Medulla oblongata (tissue), 1 donor: ENCODE results near the gene OR1J2.
A peak's percentile ranks its signal among the peaks of the same experiment; 100 is the strongest.
"Not testable (repeated sequence)": the region's sequence is repeated elsewhere in the genome, so short reads cannot be mapped to it uniquely, and the experiment has no call there.

Experiments used
- DNase-seq: peaks from one replicate; pipeline ENCODE4 v3.0.0-alpha.2; 2015; ENCODE audit errors: extremely low spot score

Gene OR1J2, protein sequence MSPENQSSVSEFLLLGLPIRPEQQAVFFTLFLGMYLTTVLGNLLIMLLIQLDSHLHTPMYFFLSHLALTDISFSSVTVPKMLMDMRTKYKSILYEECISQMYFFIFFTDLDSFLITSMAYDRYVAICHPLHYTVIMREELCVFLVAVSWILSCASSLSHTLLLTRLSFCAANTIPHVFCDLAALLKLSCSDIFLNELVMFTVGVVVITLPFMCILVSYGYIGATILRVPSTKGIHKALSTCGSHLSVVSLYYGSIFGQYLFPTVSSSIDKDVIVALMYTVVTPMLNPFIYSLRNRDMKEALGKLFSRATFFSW

DNA sequence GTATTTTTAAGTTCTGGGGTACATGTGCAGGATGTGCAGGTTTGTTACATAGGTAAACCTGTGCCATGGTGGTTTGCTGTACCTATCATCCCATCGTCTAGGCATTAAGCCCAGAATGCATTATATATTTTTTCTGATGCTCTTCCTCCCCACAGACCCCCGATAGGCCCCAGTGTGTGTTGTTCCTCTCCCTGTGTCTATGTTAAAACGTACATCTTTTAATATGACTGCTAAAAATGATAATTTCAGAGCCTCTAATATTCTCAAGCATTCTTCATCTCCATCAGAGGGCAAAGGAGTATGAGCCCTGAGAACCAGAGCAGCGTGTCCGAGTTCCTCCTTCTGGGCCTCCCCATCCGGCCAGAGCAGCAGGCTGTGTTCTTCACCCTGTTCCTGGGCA is at the start of gene OR1J2:
Gene OR1J2 (plus strand): TSS at position 301 of the 400 bp plus-strand sequence. CDS start 0 bp downstream, at position 301.
- no peak for DNase-seq

DNA sequence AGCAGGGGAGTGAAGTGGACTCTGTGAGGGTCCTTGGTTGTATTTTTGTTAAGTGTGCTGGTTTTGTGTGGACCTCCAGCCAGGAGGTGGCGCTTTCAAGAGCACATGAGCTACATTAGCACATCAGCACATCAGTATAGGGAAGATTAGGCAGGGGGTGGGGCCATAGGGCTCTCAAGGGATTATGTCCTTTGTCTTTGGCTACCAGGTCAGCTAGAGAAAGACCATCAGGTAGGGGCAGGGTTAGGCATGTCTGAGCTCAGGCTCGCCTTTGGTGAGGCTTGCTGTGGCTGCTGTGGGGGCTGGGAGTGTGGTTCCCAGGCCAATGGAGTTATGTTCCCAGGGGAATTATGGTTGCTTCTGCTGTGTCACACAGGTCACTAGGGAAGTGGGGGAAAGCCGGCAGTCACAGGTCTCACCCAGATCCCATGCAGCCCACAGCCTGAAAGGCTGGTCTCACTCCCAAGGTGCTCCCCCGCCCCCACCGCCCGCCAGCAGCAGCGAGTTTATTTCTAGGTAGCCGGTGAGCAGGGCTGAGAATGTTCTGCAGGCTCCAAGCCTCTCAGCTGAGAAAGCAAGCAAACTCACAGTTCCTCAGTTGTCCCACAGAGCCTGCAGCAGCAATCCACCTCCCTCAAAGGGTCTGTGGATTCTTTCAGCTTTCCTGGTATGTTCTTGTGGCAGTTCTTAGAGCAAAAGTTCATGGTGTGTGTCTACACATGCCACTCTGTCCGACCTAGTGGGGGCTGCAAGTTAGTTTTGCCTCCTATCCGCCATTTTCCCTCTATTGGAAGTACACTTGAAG is 46.6 kb upstream of the OR1J2 start:
- DNase-seq: no peak

DNA sequence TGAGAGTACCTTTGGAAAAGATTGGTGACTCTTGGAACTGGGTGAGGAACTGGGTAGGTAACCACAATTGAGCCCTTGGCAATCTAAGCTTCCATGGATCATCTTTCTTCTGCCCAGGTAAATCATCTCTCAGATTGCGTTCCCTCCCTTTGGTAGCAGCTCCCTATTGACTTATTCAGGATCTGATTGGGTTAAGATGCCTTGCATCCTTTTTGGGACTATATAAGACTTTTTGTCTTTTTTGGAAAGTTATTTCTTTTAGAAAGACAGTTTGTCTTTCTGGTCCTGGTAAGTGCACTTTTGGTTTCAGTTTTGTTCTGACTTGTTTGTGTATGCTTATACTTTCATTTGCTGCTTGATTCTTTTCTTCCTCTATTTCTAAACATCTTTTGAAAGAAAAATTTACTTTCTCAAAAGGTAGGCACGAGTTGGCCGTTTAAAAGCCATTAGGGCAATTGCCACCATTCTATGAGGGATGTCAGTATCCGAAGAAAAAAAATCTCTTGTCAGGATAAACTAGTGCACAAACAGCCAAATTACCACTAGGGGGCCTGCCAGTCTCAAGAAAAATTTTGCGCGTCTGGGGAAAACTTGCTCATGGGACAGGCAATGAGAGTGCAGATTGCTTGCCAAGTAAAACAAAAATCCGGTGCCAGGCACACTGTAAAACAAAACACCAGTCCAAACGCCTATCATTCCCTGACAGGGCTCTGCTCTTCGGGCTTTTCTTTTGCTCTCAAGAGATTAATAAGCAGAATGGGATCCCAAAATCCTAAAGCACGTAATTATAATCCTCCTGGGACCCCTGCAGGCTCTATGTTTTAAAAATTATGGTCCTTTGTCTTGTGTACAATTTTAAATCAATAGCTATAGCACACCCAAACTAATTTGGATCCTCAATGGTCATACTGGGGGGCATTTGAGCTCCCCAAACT is 45.7 kb upstream of the OR1J2 start:
- DNase-seq: peak; percentile 95

DNA sequence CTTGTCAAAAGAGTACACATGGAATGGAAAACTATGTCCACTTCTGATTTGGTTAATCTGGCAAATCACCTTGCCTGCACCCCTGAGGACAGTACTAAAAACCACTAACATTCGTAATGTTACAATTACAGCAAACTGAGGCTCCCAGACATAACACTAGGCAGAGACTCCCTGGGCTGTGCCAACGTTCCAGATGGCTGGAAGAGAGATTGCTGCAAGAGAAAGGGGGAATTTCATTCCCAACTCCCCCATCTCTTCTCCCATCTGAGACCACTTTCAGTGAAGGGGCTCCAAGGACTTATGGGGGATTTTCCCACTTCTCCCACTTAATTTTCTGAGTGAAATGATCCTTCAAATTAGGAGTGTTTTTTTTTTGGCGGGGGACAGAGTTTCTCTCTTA is 44.1 kb upstream of the OR1J2 start:
- no peak for DNase-seq

DNA sequence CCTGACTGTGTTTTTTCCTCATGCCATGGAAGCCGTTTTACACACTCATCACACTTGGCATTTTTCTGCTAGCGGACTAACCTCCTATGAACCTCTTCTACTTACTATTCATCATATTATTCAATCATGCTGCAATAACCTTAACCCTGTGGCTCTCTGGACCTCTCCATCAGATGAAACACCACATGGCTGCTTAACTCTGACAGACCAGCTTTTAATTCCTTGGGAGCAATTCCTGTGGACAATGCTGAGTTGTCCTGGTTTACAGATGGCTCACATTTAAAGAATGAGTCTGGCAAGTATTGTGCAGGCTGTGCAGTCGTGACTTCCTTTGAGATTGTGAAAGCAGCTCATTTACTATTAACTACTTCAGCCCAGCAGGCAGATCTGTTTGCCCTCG is 41.9 kb upstream of the OR1J2 start:
- no peak for DNase-seq

DNA sequence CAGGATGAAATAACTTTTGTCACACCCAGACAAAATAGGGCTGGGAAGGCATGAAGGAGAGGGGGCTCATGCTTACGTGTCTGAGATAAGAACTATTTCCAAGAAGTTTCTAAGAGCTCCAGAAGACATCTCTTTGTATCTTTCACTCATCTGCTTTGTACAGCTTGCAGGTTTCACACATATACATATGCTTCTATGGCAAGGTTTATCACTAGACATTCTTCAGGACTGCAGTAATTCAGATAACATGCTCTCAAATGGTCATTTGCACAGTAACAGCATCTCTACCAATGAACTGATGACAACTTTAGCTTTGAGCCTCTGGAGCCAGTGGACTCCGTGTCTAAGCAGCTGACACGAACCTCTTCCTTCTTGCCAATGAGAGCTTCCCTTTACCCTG is 36.0 kb upstream of the OR1J2 start:
- DNase-seq: no peak

DNA sequence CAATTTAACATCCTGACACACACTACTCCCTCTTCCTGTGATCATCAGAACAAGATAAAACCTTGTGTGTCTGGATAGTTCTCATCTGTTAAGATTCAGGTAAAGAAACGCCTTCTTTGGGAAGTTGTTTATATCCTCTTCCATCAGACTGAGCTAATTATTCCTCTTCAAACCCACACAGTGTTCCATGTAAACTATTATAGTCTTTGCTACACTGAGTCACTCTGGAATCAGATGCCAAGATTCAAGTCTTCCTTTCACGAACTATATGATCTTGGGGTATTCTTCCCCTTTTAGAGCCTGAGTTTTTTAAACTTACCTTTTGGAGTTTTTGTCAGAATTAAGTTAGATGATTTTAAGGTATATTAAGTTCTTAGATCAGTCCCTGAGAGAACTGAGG is 34.9 kb upstream of the OR1J2 start:
- DNase-seq: no peak

DNA sequence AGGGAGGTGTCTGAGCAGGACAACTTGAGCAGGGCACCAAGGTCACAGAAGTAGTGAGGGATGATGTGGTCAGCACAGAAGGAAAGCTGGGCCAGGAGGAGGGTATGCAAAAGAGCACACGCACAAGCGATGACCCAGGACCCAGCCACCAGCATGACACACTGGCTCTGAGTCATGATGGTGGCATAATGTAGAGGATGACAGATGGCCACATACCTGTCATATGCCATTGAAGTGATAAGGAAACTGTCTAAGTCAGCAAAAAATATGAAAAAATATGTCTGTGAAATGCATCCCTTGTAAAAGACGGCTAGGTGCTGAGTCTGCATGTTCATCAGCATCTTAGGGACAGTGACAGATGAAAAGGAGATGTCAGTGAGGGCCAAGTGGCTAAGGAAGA is 33.3 kb upstream of the OR1J2 start:
- no peak for DNase-seq

DNA sequence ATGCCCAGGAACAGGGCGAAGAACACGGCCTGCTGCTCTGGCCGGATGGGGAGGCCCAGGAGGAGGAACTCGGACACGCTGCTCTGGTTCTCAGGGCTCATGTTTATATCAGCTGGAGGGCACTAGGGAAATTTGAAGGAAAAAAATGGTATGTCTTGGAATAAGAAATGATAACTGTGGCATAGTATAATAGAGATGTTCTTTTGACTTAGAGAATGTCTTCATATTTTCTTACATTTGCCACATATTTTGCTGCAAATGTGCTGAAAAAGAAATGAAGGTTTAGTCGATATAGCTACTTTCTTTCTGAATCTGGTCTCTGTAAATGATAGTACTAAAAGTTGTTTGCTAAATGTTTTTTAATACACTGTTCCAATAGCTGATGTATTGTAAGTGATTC is 32.8 kb upstream of the OR1J2 start, which contains the start of gene OR1J1:
Gene OR1J1 (minus strand): TSS at position 101 of the 400 bp plus-strand sequence. CDS start 0 bp downstream, at position 101.
- no peak for DNase-seq

DNA sequence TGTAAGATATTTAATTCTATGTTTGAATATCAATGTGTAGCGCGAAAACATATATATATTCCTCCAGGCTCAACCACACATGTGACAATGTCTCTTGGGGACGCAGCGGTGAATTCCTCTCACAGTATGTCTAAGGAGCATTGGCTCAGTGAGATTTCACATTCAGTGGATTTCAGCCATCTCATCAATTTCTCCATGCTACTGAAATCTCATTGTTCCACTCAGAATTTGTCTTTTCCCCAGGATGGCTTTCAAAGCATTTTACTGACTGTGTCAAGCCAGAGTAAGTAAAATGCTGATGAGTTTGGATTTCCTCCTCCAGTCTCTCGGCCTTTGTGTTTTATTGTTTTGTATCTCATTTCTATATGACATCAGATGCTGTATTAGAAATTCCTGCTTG is 31.5 kb upstream of the OR1J2 start:
- DNase-seq: no peak

DNA sequence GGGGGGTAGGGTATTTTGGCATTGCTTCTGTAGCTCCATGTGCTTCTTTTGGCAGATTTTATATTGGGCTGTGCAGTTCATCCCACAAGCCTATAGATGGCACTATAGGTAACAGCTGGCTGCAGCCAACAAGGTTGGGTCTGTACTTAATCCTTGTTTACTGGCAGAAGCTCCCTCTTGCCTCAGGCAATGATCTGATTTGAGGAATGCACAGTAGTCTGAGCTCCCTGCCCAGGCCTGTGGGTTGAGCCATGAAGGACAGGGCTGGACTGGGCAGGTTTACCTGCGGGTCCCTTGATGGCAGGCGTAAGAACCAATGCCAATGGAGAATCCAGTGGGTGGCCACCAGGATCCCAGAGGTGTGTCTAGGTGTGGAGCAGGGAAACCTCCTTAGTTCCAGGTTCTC is 11.7 kb upstream of the OR1J2 start:
- DNase-seq: peak; percentile 9

DNA sequence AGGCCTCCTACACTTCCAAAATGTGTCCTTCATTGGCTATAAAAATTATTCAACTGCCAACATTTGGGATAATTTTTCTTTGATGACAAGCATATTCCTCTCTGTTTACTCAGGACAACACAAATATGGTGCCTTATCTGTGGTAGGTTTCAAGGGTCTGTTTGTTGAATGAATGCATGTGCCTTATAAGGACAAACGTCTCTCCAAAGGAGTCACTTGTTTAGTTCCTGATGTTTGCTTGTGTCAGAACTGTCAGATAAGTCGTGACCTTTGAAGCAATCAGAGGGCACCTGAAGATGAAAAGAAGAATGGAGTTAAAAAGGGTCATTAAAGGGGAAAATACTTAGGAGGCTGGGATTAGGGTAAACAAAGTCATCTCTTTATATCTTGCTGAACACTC is 3.6 kb upstream of the OR1J2 start:
- no peak for DNase-seq

DNA sequence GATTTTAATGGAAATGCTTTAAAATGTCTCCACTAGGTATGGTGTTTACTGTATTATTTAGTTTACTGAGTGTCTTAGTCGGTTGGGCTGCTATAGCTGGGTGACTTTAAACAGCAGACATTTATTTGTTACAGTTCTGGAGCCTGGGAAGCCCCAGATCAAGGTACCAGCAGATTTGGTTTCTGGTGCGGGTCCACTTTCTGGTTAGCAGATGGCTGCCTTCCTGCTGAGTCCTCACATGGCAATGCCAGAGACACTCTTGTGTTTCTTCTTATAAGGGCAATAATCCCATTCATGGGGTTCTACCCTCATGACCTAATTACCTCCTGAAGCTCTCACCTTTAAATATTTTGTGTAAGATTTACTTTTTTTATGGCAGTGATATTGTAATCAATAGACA is 7.6 kb downstream of the OR1J2 start:
- DNase-seq: no peak

DNA sequence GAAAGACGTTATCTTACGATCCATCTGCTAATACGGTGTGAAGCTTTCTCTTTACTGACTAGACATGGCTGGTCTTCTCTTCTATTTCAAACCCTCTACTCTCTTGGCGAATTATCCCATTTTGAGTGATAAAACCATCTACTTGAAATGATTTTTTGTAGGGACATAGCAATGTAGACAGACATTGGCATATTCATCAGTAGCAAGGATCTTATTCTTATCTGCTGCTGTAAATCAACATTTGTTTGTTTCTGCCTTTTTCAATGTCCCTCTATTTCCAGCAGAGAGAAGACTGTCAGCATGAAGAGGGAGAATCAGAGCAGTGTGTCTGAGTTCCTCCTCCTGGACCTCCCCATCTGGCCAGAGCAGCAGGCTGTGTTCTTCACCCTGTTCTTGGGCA is 8.2 kb downstream of the OR1J2 start, which contains the start of gene OR1J4:
Gene OR1J4 (plus strand): TSS at position 301 of the 400 bp plus-strand sequence. CDS start 0 bp downstream, at position 301.
- no peak for DNase-seq

DNA sequence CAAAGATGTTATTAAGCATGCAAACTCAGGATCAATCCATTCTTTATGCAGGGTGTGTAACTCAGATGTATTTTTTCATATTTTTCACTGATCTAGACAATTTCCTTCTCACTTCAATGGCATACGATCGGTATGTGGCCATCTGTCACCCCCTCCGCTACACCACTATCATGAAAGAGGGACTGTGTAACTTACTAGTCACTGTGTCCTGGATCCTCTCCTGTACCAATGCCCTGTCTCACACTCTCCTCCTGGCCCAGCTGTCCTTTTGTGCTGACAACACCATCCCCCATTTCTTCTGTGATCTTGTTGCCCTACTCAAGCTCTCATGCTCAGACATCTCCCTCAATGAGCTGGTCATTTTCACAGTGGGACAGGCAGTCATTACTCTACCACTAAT is 8.8 kb downstream of the OR1J2 start:
- DNase-seq: no peak

DNA sequence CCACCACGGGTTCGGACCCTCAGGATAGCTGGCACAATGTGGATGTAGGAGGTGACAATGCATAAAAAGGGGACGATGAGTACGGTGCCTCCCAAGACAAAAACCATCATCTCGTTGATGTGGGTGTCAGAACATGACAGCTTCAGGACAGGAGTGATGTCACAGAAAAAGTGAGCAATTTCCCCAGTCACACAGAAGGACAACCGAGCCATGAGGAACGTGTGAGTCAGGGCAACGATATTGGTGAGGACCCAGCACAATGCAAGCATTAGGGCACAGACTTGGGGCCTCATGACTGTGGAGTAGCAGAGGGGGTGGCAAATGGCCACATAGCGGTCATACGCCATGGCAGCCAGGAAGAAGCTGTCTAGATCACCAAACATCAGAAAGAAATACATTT is 16.0 kb downstream of the OR1J2 start:
- no peak for DNase-seq

DNA sequence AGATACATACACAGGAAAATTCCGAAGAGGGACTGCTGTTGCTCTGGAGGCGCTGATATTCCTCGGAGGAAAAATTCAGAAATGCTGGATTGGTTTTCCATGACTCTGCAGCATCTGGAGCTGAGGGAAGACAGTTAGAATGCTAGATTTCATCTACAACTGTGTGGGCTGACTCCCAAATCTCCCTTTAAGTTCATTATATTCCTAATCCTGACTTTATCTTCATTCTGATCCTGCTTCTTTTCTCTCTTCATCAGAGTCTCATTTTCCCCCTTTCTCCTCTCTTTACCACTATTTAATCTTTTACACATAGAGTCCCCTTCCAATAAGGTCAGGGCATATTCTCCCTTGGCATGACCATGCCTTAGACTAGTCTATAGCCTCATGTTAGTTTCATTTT is 16.6 kb downstream of the OR1J2 start, which contains the start of gene OR1N1:
Gene OR1N1 (minus strand): TSS at position 101 of the 400 bp plus-strand sequence. CDS start 0 bp downstream, at position 101.
- no peak for DNase-seq

DNA sequence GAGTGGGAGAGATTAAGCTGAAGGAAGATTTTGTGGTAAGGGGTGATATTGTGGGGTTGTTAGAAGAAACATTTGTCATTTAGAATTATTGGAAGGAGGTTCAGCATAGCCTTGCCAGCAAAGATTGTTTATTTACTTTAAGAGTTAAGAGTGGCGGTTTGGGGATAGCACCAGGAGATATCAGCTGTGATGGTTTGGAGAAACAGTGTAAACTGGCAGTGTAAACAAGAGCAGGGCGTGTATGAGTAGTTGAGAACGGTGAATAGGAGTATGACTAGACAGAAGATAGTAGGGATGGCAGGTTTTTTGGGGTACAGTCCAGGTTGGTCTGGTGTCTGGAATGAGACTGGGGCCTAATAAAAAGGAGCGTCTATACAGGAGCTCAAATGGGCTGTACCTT is 20.6 kb downstream of the OR1J2 start:
- DNase-seq: not testable (repeated sequence)

DNA sequence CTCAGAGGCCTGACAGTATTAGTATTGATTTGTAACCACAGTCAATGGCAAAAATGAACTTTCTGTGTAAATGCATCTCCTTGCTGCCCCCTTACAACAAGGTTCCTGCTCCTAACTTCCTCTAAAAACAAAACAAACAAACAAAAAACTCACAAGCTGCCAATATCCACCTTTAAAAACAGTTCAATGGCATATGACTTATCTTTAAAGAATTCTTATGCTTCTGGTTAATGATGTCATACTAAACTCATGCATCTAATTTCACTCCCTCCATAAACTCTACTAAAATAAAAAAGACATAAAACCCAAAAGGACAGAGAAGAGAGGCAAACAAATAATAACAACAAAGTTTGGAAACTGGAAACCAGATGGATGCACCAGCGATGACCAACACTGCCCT is 25.5 kb downstream of the OR1J2 start:
- DNase-seq: no peak

DNA sequence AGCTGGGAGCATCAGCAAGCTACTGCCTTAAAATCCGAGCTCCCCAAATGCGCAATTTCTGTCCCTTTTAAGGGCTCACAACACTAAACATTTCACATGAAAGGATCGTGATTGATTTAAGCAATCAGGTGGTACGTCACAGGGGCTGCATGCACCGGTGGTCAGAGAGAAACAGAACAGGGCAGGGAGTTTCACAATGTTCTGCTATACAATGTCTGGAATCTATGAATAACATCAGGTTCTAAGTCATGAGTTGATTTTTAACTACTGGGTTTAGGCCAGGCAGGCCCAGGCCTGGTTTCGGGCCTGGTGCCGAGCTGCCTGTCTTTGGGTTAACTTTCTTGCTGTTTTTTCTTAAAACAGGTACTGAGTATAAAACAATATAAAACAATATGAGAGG is 26.5 kb downstream of the OR1J2 start:
- DNase-seq: not testable (repeated sequence)

DNA sequence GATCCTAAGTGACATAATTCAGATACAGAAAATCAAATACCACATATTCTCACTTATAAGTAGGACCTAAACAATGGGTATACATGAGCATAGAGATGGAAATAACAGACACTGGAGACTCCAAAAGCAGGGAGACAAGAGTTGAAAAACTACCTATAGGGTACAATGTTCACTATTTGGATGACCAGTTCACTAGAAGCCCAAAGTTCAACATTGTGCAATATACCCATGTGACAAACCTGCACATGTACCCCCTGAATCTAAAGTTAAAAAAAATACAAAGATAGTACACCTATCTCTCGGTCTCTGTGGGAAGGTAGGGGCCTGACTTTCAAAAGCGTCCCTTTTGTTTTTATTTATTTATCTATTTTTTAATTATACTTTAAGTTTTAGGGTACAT is 28.2 kb downstream of the OR1J2 start:
- no peak for DNase-seq

DNA sequence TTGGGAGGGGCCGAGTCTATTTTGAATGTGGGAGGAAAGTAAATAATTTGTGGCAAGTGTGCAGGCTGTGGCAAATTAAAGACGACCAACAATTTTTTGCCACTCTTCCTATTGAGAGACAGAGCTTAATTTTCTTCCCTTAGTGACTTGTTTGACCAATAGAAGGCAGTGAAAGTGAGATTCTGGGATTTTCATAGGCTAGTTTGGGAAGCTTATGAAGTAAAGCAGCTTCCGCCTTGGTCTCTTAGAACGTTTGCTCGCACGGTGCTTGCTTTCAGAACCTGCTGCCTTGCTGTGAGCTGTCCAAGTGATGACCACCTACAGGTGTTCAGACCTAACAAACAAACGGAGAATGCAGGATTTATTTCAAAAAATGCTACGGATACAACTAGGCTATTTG is 35.6 kb downstream of the OR1J2 start:
- DNase-seq: no peak
